Peyer's patch (tissue), 4 donors: ENCODE results near the gene C10orf105.

Source experiments
- POLR2A ChIP-seq, 2 donors: fragments of 450-650 bp; IDR thresholded peaks; one replicate each; pipeline ENCODE4 v1.5.1; 2017; ENCODE audit warnings: antibody characterized with exemption in 2 of 2, mild to moderate bottlenecking in 2 of 2, moderate library complexity in 2 of 2
- TF ChIP-seq, protein P1 (sequence below), 6 experiments: fragments of 450-650 bp in 4 of 6; fragments of 200-600 bp in 2 of 6; sonication (generic) in 1 of 6; IDR thresholded peaks; one replicate each; pipeline ENCODE4 v1.5.1; 2017 to 2019; ENCODE audit warnings: antibody characterized with exemption in 6 of 6, mild to moderate bottlenecking in 3 of 6, moderate library complexity in 1 of 6

GRCh38 chr10:71731791-71732190 is 12.2 kb upstream of the C10orf105 start:
- TF ChIP-seq, protein P1, sequence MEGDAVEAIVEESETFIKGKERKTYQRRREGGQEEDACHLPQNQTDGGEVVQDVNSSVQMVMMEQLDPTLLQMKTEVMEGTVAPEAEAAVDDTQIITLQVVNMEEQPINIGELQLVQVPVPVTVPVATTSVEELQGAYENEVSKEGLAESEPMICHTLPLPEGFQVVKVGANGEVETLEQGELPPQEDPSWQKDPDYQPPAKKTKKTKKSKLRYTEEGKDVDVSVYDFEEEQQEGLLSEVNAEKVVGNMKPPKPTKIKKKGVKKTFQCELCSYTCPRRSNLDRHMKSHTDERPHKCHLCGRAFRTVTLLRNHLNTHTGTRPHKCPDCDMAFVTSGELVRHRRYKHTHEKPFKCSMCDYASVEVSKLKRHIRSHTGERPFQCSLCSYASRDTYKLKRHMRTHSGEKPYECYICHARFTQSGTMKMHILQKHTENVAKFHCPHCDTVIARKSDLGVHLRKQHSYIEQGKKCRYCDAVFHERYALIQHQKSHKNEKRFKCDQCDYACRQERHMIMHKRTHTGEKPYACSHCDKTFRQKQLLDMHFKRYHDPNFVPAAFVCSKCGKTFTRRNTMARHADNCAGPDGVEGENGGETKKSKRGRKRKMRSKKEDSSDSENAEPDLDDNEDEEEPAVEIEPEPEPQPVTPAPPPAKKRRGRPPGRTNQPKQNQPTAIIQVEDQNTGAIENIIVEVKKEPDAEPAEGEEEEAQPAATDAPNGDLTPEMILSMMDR (IDR thresholded peaks at IDR 0.05): no peak
- TF ChIP-seq POLR2A (IDR thresholded peaks at IDR 0.05): no peak
